Body of pancreas (tissue), 4 donors: Measurements from ENCODE around the gene ZCCHC9. TPM values are rescaled to one million over a fixed set of nuclear protein-coding genes. Genes with fewer than 3 reads are reported as not detected.

Source experiments
- ATAC-seq: fragments of 150-250 bp; one replicate; pipeline ENCODE4 v1.9.1; 2016
- DNase-seq, 4 donors: peaks; one replicate each; pipeline ENCODE4 v3.0.0-alpha.2; 2019
- H3K27ac ChIP-seq, 4 donors: fragments of 200-600 bp; sonication (generic); 1 replicate in 3 of 4; 2 replicates in 1 of 4; pipeline versions ENCODE4 v1.5.1 to v1.6.1; 2016 to 2019; ENCODE audit warnings: mild to moderate bottlenecking in 1 of 4, mixed read lengths in 1 of 4, moderate library complexity in 1 of 4
- H3K27me3 ChIP-seq, 2 donors: fragments of 200-600 bp; sonication (generic); one replicate each; pipeline ENCODE4 v1.6.0; 2016; ENCODE audit warnings: mild to moderate bottlenecking in 1 of 2
- H3K36me3 ChIP-seq, 2 donors: fragments of 200-600 bp; sonication (generic); replicated peaks in 1 of 2; 2 replicates each; pipeline ENCODE4 v1.5.1; 2016; ENCODE audit warnings: low read depth in 2 of 2; ENCODE audit not compliant: insufficient read depth in 1 of 2
- H3K4me1 ChIP-seq: fragments of 200-600 bp; sonication (generic); one replicate; pipeline ENCODE4 v1.6.0; 2016
- H3K4me3 ChIP-seq, 2 donors: fragments of 200-600 bp; sonication (generic); 1 replicate in 1 of 2; 2 replicates in 1 of 2; pipeline ENCODE4 v1.5.1; 2016 to 2019
- H3K9me3 ChIP-seq, 3 donors: fragments of 200-600 bp; sonication (generic); 1 replicate in 2 of 3; 2 replicates in 1 of 3; pipeline ENCODE4 v1.5.1; 2016
- CTCF ChIP-seq, 7 experiments: fragments of 450-650 bp in 4 of 7; fragments of 200-600 bp in 3 of 7; sonication (generic) in 3 of 7; IDR thresholded peaks; one replicate each; pipeline ENCODE4 v1.5.1; 2016 to 2019; ENCODE audit warnings: antibody characterized with exemption in 7 of 7
- POLR2A ChIP-seq, 3 donors: fragments of 450-650 bp; IDR thresholded peaks; one replicate each; pipeline ENCODE4 v1.6.1; 2016; ENCODE audit warnings: antibody characterized with exemption in 3 of 3, mild to moderate bottlenecking in 2 of 3
- WGBS, 2 donors: methylation state at CpG; one replicate each; pipeline ENCODE4 v1.1.5; 2017; 5-methylcytosine and 5-hydroxymethylcytosine counted together
- intact Hi-C: fragments of 100-400 bp; cut with DNase I; formaldehyde crosslinking; loops from one replicate; pipeline ENCODE4 v1.15.1; 2023
- total RNA-seq, 2 donors: library from RNA; depleted of rRNA; stranded (reverse); fragments of >200 nt; gene quantifications; one replicate each; pipeline ENCODE4 v1.1.0, GENCODE V29; 2016

ZCCHC9 gene
- total RNA-seq, 2 donors from 2014 or later: 10.5 to 10.6 TPM

GRCh38 chr5:81349161-81349560 lies 47.8 kb downstream of the ZCCHC9 start:
- 58 to 71% methylated on average over 4 of the region's 4 CpGs for WGBS, 2 donors
- Histone ChIP-seq H3K27me3 (no peaks in the 10 kb centered on the region), H3K36me3 (no peaks in the 10 kb centered on the region), H3K4me1 (no peaks in the 10 kb centered on the region), H3K4me3 (no peak overlapping the region), H3K9me3 (no peaks in the 10 kb centered on the region), H3K27ac (no peak overlapping the region)
- TF ChIP-seq CTCF (IDR thresholded peaks at IDR 0.05): no peak
- DNase-seq (no peak), ATAC-seq (no peak)
- intact Hi-C loops: no loop called here

- TF ChIP-seq CTCF (IDR thresholded peaks at IDR 0.05) (no peak), POLR2A (IDR thresholded peaks at IDR 0.05) (no peak)
- Histone ChIP-seq H3K4me1 (no peaks in the 10 kb centered on the region), H3K36me3 (no peaks in the 10 kb centered on the region), H3K4me3 (no peak overlapping the region), H3K27ac (no peak overlapping the region), H3K9me3 (no peaks in the 10 kb centered on the region), H3K27me3 (no peaks in the 10 kb centered on the region)
- ATAC-seq (no peak), DNase-seq (no peak)
- intact Hi-C loops: no loop called here
Measured at GRCh38 chr5:81350507-81350906, 49.1 kb downstream of the ZCCHC9 start.

GRCh38 chr5:81353189-81353588 lies 51.8 kb downstream of the ZCCHC9 start:
- Histone ChIP-seq H3K9me3 (no peaks in the 10 kb centered on the region), H3K36me3 (no peaks in the 10 kb centered on the region), H3K27ac (no peak overlapping the region), H3K4me3 (no peak overlapping the region), H3K27me3 (no peaks in the 10 kb centered on the region), H3K4me1 (no peaks in the 10 kb centered on the region)
- ATAC-seq: no peak
- TF ChIP-seq POLR2A (IDR thresholded peaks at IDR 0.05): no peak
- no peak for TF ChIP-seq CTCF (IDR thresholded peaks at IDR 0.05)
- intact Hi-C loops: no loop called here
- no peak for DNase-seq
- 20 to 30% methylated on average over 5 of the region's 5 CpGs for WGBS, 2 donors

GRCh38 chr5:81354093-81354492 lies 52.7 kb downstream of the ZCCHC9 start:
- WGBS, 2 donors: 46 to 56% methylated on average over 2 of the region's 2 CpGs
- Histone ChIP-seq H3K27me3 (no peaks in the 10 kb centered on the region), H3K4me3 (no peak overlapping the region), H3K9me3 (no peaks in the 10 kb centered on the region), H3K4me1 (no peaks in the 10 kb centered on the region), H3K27ac (no peak overlapping the region), H3K36me3 (no peaks in the 10 kb centered on the region)
- no peak for ATAC-seq
- TF ChIP-seq POLR2A (IDR thresholded peaks at IDR 0.05) (no peak), CTCF (IDR thresholded peaks at IDR 0.05) (no peak)
- intact Hi-C loops: no loop called here
- DNase-seq: no peak

- Histone ChIP-seq H3K4me3 (no peak overlapping the region), H3K4me1 (no peaks in the 10 kb centered on the region), H3K27me3 (no peaks in the 10 kb centered on the region), H3K36me3 (no peaks in the 10 kb centered on the region), H3K27ac (no peak overlapping the region), H3K9me3 (no peaks in the 10 kb centered on the region)
- no peak for TF ChIP-seq CTCF (IDR thresholded peaks at IDR 0.05)
- no peak for TF ChIP-seq POLR2A (IDR thresholded peaks at IDR 0.05)
- no peak for ATAC-seq
- 70 to 73% methylated on average over 11 of the region's 11 CpGs for WGBS, 2 donors
- intact Hi-C loops: no loop called here
- DNase-seq: no peak
Measured at GRCh38 chr5:81355291-81356251, 54.2 kb downstream of the ZCCHC9 start.
